CD14-positive monocyte (primary cell): ENCODE data around the gene BMP4. TPM values are rescaled to one million over a fixed set of nuclear protein-coding genes. Genes with fewer than 3 reads are reported as not detected.

Source experiments
- DNase-seq, 3 donors: peaks; one replicate each; pipeline ENCODE4 v3.0.0-alpha.2; 2011 to 2022
- H2AFZ ChIP-seq: 2 replicates; pipeline ENCODE4 v1.6.0; 2012; ENCODE audit warnings: mild to moderate bottlenecking, low read depth, low read length, inconsistent platforms; ENCODE audit not compliant: insufficient read depth, poor library complexity, severe bottlenecking
- H3K27ac ChIP-seq, 2 donors: 1 replicate in 1 of 2; 2 replicates in 1 of 2; pipeline ENCODE4 v1.5.1; 2012 to 2013; ENCODE audit warnings: low read length in 2 of 2, control low read depth in 1 of 2, inconsistent platforms in 1 of 2, low read depth in 1 of 2, mild to moderate bottlenecking in 1 of 2
- H3K27me3 ChIP-seq, 2 donors: one replicate each; pipeline versions ENCODE4 v1.6.0 to v1.6.1; 2011 to 2013; ENCODE audit warnings: low read length in 2 of 2; ENCODE audit not compliant: control insufficient read depth in 2 of 2, insufficient read depth in 2 of 2
- H3K36me3 ChIP-seq, 2 donors: replicated peaks in 1 of 2; 1 replicate in 1 of 2; 2 replicates in 1 of 2; pipeline versions ENCODE4 v1.5.1 to v1.6.1; 2012 to 2013; ENCODE audit warnings: low read length in 2 of 2, control low read depth in 1 of 2, inconsistent platforms in 1 of 2, mild to moderate bottlenecking in 1 of 2; ENCODE audit not compliant: insufficient read depth in 2 of 2, control insufficient read depth in 1 of 2
- H3K4me1 ChIP-seq, 2 donors: 1 replicate in 1 of 2; 2 replicates in 1 of 2; pipeline versions ENCODE4 v1.5.1 to v1.6.1; 2012 to 2013; ENCODE audit warnings: low read length in 2 of 2, control low read depth in 1 of 2, inconsistent platforms in 1 of 2, mild to moderate bottlenecking in 1 of 2, moderate library complexity in 1 of 2; ENCODE audit not compliant: insufficient read depth in 2 of 2, control insufficient read depth in 1 of 2
- H3K4me2 ChIP-seq: replicated peaks from 2 replicates; pipeline ENCODE3; 2012; ENCODE audit warnings: low read length, moderate library complexity, mild to moderate bottlenecking; ENCODE audit not compliant: poor library complexity, severe bottlenecking; ENCODE audit errors: extremely low read depth
- H3K4me3 ChIP-seq, 3 experiments: fragments of 200-600 bp in 1 of 3; sonication (generic) in 1 of 3; replicated peaks in 1 of 3; 1 replicate in 2 of 3; 2 replicates in 1 of 3; pipeline ENCODE4 v1.5.1; 2011 to 2013; ENCODE audit warnings: low read length in 3 of 3, mild to moderate bottlenecking in 3 of 3, control low read depth in 2 of 3, low read depth in 2 of 3, inconsistent platforms in 1 of 3, moderate library complexity in 1 of 3
- H3K79me2 ChIP-seq: 2 replicates; pipeline ENCODE4 v1.6.0; 2012; ENCODE audit warnings: mild to moderate bottlenecking, control low read depth, inconsistent platforms, low read length, moderate library complexity; ENCODE audit not compliant: insufficient read depth
- H3K9ac ChIP-seq: 2 replicates; pipeline ENCODE4 v1.6.0; 2017; ENCODE audit warnings: low read length, mild to moderate bottlenecking; ENCODE audit not compliant: insufficient read depth, poor library complexity, severe bottlenecking
- H3K9me3 ChIP-seq, 2 donors: replicated peaks in 1 of 2; 1 replicate in 1 of 2; 2 replicates in 1 of 2; pipeline versions ENCODE4 v1.5.1 to v1.6.1; 2012 to 2013; ENCODE audit warnings: low read length in 2 of 2, control low read depth in 1 of 2; ENCODE audit not compliant: control insufficient read depth in 1 of 2, insufficient read depth in 1 of 2
- H4K20me1 ChIP-seq: 2 replicates; pipeline ENCODE4 v1.6.0; 2012; ENCODE audit warnings: mild to moderate bottlenecking, low read length, control low read depth, moderate library complexity; ENCODE audit not compliant: insufficient read depth
- H3K27ac Mint-ChIP-seq, 7 donors: one replicate each; pipeline ENCODE4 v1.8.0; 2020; ENCODE audit warnings: mild to moderate bottlenecking in 7 of 7, mixed read lengths in 7 of 7, moderate library complexity in 6 of 7, inconsistent platforms in 2 of 7
- H3K27me3 Mint-ChIP-seq, 3 donors: one replicate each; pipeline ENCODE4 v1.8.0; 2021 to 2022; ENCODE audit warnings: low read depth in 3 of 3, mild to moderate bottlenecking in 3 of 3, mixed read lengths in 3 of 3, moderate library complexity in 3 of 3, inconsistent platforms in 1 of 3
- H3K36me3 Mint-ChIP-seq, 2 donors: one replicate each; pipeline ENCODE4 v1.8.0; 2020; ENCODE audit warnings: mixed read lengths in 2 of 2, inconsistent platforms in 1 of 2, mild to moderate bottlenecking in 1 of 2
- H3K4me1 Mint-ChIP-seq: one replicate; pipeline ENCODE4 v1.8.0; 2020; ENCODE audit warnings: mild to moderate bottlenecking, mixed read lengths
- H3K4me3 Mint-ChIP-seq, 2 donors: one replicate each; pipeline ENCODE4 v1.8.0; 2020; ENCODE audit warnings: mild to moderate bottlenecking in 2 of 2, mixed read lengths in 2 of 2, moderate library complexity in 1 of 2
- H3K9me3 Mint-ChIP-seq, 7 donors: one replicate each; pipeline ENCODE4 v1.8.0; 2020 to 2022; ENCODE audit warnings: mixed read lengths in 7 of 7, mild to moderate bottlenecking in 6 of 7, moderate library complexity in 6 of 7, inconsistent platforms in 2 of 7
- CTCF ChIP-seq: fragments of 200-600 bp; IDR thresholded peaks from one replicate; pipeline ENCODE4 v1.8.0; 2022; ENCODE audit warnings: antibody characterized with exemption, mild to moderate bottlenecking
- WGBS: methylation state at CpG from one replicate; pipeline ENCODE4 v1.1.5; 2013; ENCODE audit warnings: missing lambda C conversion rate; ENCODE audit not compliant: insufficient coverage; 5-methylcytosine and 5-hydroxymethylcytosine counted together
- intact Hi-C, 2 donors: fragments of 100-400 bp; cut with micrococcal nuclease; formaldehyde crosslinking; loops; one replicate each; pipeline versions ENCODE4 v1.15.0 to v1.15.1; 2023
- polyA plus RNA-seq, 3 donors: library from polyadenylated mRNA; depleted of rRNA in 1 of 3; unstranded in 2 of 3; stranded (reverse) in 1 of 3; fragments of 300-500 nt in 2 of 3; fragments of >200 nt in 1 of 3; fragmentation: Illumina TruSeq in 2 of 3; gene quantifications; 1 replicate in 2 of 3; 2 replicates in 1 of 3; pipeline ENCODE4 v1.2.3, GENCODE V29; 2012 to 2021

BMP4 gene
- polyA plus RNA-seq, 3 donors = 0.28 TPM; not detected in 2

GRCh38 chr14:53968726-53969125 lies 12.1 kb upstream of the BMP4 start:
- Mint-ChIP-seq H3K4me1 (no peaks in the 10 kb centered on the region), H3K36me3 (no peaks in the 10 kb centered on the region), H3K9me3 (peaks cover 0 to 8% (median 4%) of the 10 kb centered on the region in 7 donors), H3K4me3 (no peak overlapping the region), H3K27ac (no peak overlapping the region), H3K27me3 (peaks cover 17 to 37% (median 18%) of the 10 kb centered on the region in 3 donors)
- no peak for TF ChIP-seq CTCF
- no peak overlapping the region for H3K27ac ChIP-seq
- no peaks in the 10 kb centered on the region for H3K9me3 ChIP-seq
- H3K4me1 ChIP-seq = no peaks in the 10 kb centered on the region
- H3K4me3 ChIP-seq = no peak overlapping the region
- H3K27me3 ChIP-seq = peaks cover 20 to 29% of the 10 kb centered on the region in 2 donors
- no CpG with 5 or more reads among the region's 3 CpGs for WGBS
- H2AFZ ChIP-seq = no peak overlapping the region
- H3K4me2 ChIP-seq = no peak overlapping the region
- no peak for DNase-seq
- no peak overlapping the region for H3K9ac ChIP-seq
- no peaks in the 10 kb centered on the region for H4K20me1 ChIP-seq
- no peaks in the 10 kb centered on the region for H3K79me2 ChIP-seq
- intact Hi-C loops = no loop called here
- H3K36me3 ChIP-seq = no peaks in the 10 kb centered on the region

- no peak for TF ChIP-seq CTCF
- H3K9ac ChIP-seq = no peak overlapping the region
- no peaks in the 10 kb centered on the region for H3K9me3 ChIP-seq
- 100% methylated on average over 2 of the region's 2 CpGs for WGBS
- Mint-ChIP-seq H3K27ac (no peak overlapping the region), H3K27me3 (peaks cover 28 to 49% (median 29%) of the 10 kb centered on the region in 3 donors), H3K4me1 (no peaks in the 10 kb centered on the region), H3K9me3 (peaks cover 0 to 14% (median 5%) of the 10 kb centered on the region in 7 donors), H3K36me3 (no peaks in the 10 kb centered on the region), H3K4me3 (no peak overlapping the region)
- intact Hi-C loops = no loop called here
- peaks cover 28 to 40% of the 10 kb centered on the region in 2 donors for H3K27me3 ChIP-seq
- no peaks in the 10 kb centered on the region for H3K79me2 ChIP-seq
- H2AFZ ChIP-seq = no peak overlapping the region
- DNase-seq = no peak
- H3K36me3 ChIP-seq = no peaks in the 10 kb centered on the region
- H4K20me1 ChIP-seq = no peaks in the 10 kb centered on the region
- no peaks in the 10 kb centered on the region for H3K4me1 ChIP-seq
- H3K4me3 ChIP-seq = no peak overlapping the region
- no peak overlapping the region for H3K27ac ChIP-seq
- no peak overlapping the region for H3K4me2 ChIP-seq
Measured at GRCh38 chr14:53967606-53968005, 11.0 kb upstream of the BMP4 start.
